ENCODE data around the gene SLC7A7. TPM values are rescaled to one million over a fixed set of nuclear protein-coding genes. Genes with fewer than 3 reads are reported as not detected.

SLC7A7 gene
- total and polyA plus RNA-seq, 2 of the 13 experiments (the other 11 are each of a cell fraction or from before 2014, with no cell fraction given) = 0.13 to 0.63 TPM

DNA sequence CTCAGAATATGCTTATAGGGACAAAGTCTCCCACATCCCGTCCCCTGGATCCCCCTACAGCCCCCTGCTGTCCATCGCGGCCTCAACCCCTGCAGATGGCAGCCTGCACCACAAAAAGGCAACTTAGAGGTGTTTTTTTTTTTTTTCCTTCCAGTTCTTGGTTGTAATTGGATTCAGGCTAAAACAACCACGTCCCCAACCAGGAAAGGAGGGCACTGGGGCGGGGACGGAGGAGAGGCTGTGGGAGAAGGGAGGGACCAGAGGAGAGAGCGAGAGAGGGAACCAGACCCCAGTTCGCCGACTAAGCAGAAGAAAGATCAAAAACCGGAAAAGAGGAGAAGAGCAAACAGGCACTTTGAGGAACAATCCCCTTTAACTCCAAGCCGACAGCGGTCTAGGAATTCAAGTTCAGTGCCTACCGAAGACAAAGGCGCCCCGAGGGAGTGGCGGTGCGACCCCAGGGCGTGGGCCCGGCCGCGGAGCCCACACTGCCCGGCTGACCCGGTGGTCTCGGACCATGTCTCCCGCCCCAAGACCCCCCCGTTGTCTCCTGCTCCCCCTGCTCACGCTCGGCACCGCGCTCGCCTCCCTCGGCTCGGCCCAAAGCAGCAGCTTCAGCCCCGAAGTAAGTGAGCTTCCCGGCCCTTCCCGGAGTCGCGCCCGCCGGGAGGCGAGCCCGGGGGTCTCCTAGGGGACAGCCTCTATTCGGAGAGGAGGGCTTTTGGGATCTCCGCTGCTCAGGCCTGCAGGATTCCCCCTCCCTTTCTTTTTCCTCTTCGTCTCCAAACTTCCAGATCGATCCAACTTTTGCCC is 21.3 kb upstream of the SLC7A7 start, which contains the start of gene MMP14 (continued):
- TF ChIP-seq, protein P1, sequence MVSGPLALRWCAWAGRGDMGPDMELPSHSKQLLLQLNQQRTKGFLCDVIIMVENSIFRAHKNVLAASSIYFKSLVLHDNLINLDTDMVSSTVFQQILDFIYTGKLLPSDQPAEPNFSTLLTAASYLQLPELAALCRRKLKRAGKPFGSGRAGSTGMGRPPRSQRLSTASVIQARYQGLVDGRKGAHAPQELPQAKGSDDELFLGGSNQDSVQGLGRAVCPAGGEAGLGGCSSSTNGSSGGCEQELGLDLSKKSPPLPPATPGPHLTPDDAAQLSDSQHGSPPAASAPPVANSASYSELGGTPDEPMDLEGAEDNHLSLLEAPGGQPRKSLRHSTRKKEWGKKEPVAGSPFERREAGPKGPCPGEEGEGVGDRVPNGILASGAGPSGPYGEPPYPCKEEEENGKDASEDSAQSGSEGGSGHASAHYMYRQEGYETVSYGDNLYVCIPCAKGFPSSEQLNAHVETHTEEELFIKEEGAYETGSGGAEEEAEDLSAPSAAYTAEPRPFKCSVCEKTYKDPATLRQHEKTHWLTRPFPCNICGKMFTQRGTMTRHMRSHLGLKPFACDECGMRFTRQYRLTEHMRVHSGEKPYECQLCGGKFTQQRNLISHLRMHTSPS (CRISPR knock-in tag; IDR thresholded peaks at IDR 0.05; ENCODE audit: low read depth) = no peak
- no peak for TF ChIP-seq ZNF20 (CRISPR knock-in tag; IDR thresholded peaks at IDR 0.05)
- TF ChIP-seq SMAD1 (CRISPR knock-in tag; IDR thresholded peaks at IDR 0.05; ENCODE audit: borderline replicate concordance, low read depth) = no peak
- TF ChIP-seq KLF9 (CRISPR knock-in tag; IDR thresholded peaks at IDR 0.05; ENCODE audit: low read depth) = no peak; the same call in 1 of the 2 replicates
- no peak for TF ChIP-seq ZNF644 (CRISPR knock-in tag; IDR thresholded peaks at IDR 0.05; ENCODE audit: low read depth)
- no peak; the same call in 1 of the 2 replicates for TF ChIP-seq CC2D1A (CRISPR knock-in tag; IDR thresholded peaks at IDR 0.05)
- TF ChIP-seq ZNF616 (CRISPR knock-in tag; IDR thresholded peaks at IDR 0.05; ENCODE audit: low read depth) = no peak
- no peak; the same call in 1 of the 2 replicates for TF ChIP-seq SNAI1 (CRISPR knock-in tag; IDR thresholded peaks at IDR 0.05; ENCODE audit: borderline replicate concordance)
- TF ChIP-seq ZNF17 (CRISPR knock-in tag; IDR thresholded peaks at IDR 0.05) = no peak
- TF ChIP-seq KLF6 (CRISPR knock-in tag; IDR thresholded peaks at IDR 0.05) = no peak; the same call in 1 of the 2 replicates
- TF ChIP-seq, protein P2, sequence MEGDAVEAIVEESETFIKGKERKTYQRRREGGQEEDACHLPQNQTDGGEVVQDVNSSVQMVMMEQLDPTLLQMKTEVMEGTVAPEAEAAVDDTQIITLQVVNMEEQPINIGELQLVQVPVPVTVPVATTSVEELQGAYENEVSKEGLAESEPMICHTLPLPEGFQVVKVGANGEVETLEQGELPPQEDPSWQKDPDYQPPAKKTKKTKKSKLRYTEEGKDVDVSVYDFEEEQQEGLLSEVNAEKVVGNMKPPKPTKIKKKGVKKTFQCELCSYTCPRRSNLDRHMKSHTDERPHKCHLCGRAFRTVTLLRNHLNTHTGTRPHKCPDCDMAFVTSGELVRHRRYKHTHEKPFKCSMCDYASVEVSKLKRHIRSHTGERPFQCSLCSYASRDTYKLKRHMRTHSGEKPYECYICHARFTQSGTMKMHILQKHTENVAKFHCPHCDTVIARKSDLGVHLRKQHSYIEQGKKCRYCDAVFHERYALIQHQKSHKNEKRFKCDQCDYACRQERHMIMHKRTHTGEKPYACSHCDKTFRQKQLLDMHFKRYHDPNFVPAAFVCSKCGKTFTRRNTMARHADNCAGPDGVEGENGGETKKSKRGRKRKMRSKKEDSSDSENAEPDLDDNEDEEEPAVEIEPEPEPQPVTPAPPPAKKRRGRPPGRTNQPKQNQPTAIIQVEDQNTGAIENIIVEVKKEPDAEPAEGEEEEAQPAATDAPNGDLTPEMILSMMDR (CRISPR knock-in tag; IDR thresholded peaks at IDR 0.05) = peak; percentile 42; the same call in 1 of the 2 replicates
- TF ChIP-seq, protein P3, sequence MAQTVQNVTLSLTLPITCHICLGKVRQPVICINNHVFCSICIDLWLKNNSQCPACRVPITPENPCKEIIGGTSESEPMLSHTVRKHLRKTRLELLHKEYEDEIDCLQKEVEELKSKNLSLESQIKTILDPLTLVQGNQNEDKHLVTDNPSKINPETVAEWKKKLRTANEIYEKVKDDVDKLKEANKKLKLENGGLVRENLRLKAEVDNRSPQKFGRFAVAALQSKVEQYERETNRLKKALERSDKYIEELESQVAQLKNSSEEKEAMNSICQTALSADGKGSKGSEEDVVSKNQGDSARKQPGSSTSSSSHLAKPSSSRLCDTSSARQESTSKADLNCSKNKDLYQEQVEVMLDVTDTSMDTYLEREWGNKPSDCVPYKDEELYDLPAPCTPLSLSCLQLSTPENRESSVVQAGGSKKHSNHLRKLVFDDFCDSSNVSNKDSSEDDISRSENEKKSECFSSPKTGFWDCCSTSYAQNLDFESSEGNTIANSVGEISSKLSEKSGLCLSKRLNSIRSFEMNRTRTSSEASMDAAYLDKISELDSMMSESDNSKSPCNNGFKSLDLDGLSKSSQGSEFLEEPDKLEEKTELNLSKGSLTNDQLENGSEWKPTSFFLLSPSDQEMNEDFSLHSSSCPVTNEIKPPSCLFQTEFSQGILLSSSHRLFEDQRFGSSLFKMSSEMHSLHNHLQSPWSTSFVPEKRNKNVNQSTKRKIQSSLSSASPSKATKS (CRISPR knock-in tag; IDR thresholded peaks at IDR 0.05) = no peak
- TF ChIP-seq KAT2B (IDR thresholded peaks at IDR 0.05; ENCODE audit: borderline replicate concordance, low read depth, low read length) = no peak
- TF ChIP-seq PATZ1 (CRISPR knock-in tag; IDR thresholded peaks at IDR 0.05) = 0 out of 2 replicates have a peak, but pooled peaks have one; percentile 8
- no peak for TF ChIP-seq ZFP82 (CRISPR knock-in tag; IDR thresholded peaks at IDR 0.05; ENCODE audit: borderline replicate concordance)
- peak; percentile 43 for TF ChIP-seq BCL6 (CRISPR knock-in tag; IDR thresholded peaks at IDR 0.05)
- TF ChIP-seq ZNF431 (CRISPR knock-in tag; IDR thresholded peaks at IDR 0.05; ENCODE audit: borderline replicate concordance, low read depth) = no peak
- no peak; the same call in 1 of the 2 replicates for TF ChIP-seq ZNF547 (CRISPR knock-in tag; IDR thresholded peaks at IDR 0.05)
- TF ChIP-seq GPBP1L1 (CRISPR knock-in tag; IDR thresholded peaks at IDR 0.05) = no peak
- TF ChIP-seq PPARG (CRISPR knock-in tag; conservative IDR thresholded peaks at IDR 0.05) = no peak

Measured in HepG2 (cell line).